Parathyroid adenoma (tissue), 2 donors: Measurements from ENCODE around the gene OBSCN.

ENCODE experiments used
- H2AFZ ChIP-seq: fragments of 300-600 bp; sonication (generic); one replicate; pipeline ENCODE4 v1.7.0; 2017; ENCODE audit warnings: antibody characterized with exemption, mild to moderate bottlenecking
- H3K27ac ChIP-seq: fragments of 300-600 bp; sonication (generic); one replicate; pipeline ENCODE4 v1.7.0; 2017
- H3K27me3 ChIP-seq: fragments of 300-600 bp; sonication (generic); one replicate; pipeline ENCODE4 v1.7.0; 2017; ENCODE audit warnings: low read length; ENCODE audit not compliant: control insufficient read depth, insufficient read depth
- H3K36me3 ChIP-seq: fragments of 300-600 bp; sonication (generic); one replicate; pipeline ENCODE4 v1.7.0; 2017; ENCODE audit warnings: low read length; ENCODE audit not compliant: control insufficient read depth, insufficient read depth
- H3K4me1 ChIP-seq: fragments of 300-600 bp; sonication (generic); one replicate; pipeline ENCODE4 v1.7.0; 2017; ENCODE audit warnings: control low read depth
- H3K4me2 ChIP-seq: fragments of 300-600 bp; sonication (generic); one replicate; pipeline ENCODE4 v1.7.0; 2017; ENCODE audit warnings: low read length
- H3K4me3 ChIP-seq: fragments of 300-600 bp; sonication (generic); one replicate; pipeline ENCODE4 v1.7.0; 2017; ENCODE audit warnings: low read depth, low read length
- H3K79me2 ChIP-seq: fragments of 300-600 bp; sonication (generic); one replicate; pipeline ENCODE4 v1.7.0; 2017; ENCODE audit warnings: control low read depth
- H3K9ac ChIP-seq: fragments of 300-600 bp; sonication (generic); one replicate; pipeline ENCODE4 v1.7.0; 2017; ENCODE audit warnings: mild to moderate bottlenecking
- H3K9me3 ChIP-seq: fragments of 300-600 bp; sonication (generic); one replicate; pipeline ENCODE4 v1.7.0; 2017; ENCODE audit warnings: low read length; ENCODE audit not compliant: control insufficient read depth
- CTCF ChIP-seq: fragments of 300-600 bp; sonication (generic); IDR thresholded peaks from one replicate; pipeline ENCODE4 v1.7.0; 2017; ENCODE audit warnings: antibody characterized with exemption, mild to moderate bottlenecking
- donor health status: primary hyperparathyroidism.

The OBSCN gene

DNA sequence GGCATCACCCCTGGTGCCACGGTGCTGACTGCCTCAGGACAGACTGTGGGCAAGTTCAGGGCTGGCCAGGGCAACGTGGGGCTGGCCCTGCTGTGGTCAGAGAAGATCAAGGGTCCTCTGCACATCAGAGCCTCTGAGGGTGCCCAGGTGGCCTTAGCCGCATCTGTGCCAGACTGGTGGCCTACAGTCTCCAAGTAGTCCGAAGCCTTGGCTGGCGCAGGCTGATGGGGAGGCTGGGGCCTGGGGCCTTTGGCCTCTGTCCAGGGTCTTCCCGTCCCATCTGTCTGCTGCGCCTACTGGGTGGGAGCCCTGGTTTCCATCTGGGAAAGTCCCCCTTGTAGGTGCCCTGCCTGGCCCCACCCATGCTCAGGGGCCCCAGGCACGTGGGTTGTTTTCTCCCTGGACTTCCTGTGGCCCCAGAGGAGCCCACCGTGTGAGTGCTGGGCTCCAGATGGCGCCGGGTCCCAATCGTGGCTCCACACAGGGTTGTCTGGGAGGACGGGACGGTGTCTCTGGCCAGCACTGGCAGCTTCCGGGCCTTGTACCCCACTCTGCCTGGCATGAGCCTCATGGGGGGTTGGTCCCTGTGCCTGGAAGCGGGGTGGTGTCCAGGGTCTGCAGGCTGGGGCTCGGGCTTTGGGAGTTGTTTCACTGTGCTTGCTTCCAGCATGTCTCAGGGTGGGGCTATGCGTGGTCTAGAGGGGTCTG is 32.4 kb upstream of the OBSCN start:
- Histone ChIP-seq H3K27me3 (no peaks in the 10 kb centered on the region), H3K79me2 (no peaks in the 10 kb centered on the region), H3K9me3 (no peaks in the 10 kb centered on the region), H3K27ac (no peak overlapping the region), H3K4me1 (peaks cover 3% of the 10 kb centered on the region), H3K4me2 (no peak overlapping the region), H3K4me3 (no peak overlapping the region), H3K9ac (no peak overlapping the region), H3K36me3 (no peaks in the 10 kb centered on the region), H2AFZ (no peak overlapping the region)
- no peak for TF ChIP-seq CTCF

DNA sequence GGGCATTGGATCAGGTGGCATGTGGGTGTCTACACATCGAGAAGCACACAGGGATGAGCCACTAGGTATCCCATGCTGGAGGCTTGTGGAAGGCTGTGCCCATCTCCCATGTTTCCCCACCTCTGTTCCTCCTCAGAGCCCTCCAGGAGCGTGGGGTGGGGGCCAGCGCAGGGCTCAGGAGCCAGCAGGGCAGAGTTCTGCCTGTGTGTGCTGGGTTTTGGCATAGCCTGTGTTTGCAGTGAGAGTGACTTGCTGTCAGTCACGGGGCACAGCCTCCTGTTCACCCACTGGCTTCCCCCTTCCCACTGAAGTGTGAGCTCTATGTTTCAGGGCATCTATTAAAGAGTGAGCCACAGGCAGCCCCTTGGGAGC is 31.8 kb upstream of the OBSCN start:
- Histone ChIP-seq H3K4me1 (peaks cover 3% of the 10 kb centered on the region), H2AFZ (no peak overlapping the region), H3K27me3 (no peaks in the 10 kb centered on the region), H3K9ac (no peak overlapping the region), H3K9me3 (no peaks in the 10 kb centered on the region), H3K27ac (no peak overlapping the region), H3K36me3 (no peaks in the 10 kb centered on the region), H3K4me2 (no peak overlapping the region), H3K4me3 (no peak overlapping the region), H3K79me2 (no peaks in the 10 kb centered on the region)
- TF ChIP-seq CTCF = no peak

GRCh38 chr1:228176461-228177182 is 31.2 kb upstream of the OBSCN start:
- no peak overlapping the region for H3K9ac ChIP-seq
- H2AFZ ChIP-seq = no peak overlapping the region
- H3K36me3 ChIP-seq = no peaks in the 10 kb centered on the region
- H3K9me3 ChIP-seq = no peaks in the 10 kb centered on the region
- H3K4me3 ChIP-seq = no peak overlapping the region
- H3K4me1 ChIP-seq = peaks cover 3% of the 10 kb centered on the region
- no peak overlapping the region for H3K27ac ChIP-seq
- H3K4me2 ChIP-seq = no peak overlapping the region
- H3K79me2 ChIP-seq = no peaks in the 10 kb centered on the region
- no peaks in the 10 kb centered on the region for H3K27me3 ChIP-seq
- TF ChIP-seq CTCF = no peak

DNA sequence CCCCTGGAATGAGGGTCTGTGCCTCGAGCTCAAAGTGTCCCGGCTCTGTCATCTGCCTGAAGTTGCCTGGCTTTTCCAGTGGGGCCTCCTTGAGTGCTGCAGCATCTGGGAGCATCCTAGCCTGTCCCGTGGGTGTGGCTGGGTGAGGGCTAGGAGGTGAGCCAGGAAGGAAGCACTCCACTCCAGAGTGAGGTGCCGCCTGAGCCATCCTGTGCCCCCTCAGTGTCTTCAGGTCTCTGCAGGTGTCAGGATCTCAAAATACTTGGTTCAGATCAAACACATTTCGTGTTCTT is 30.7 kb upstream of the OBSCN start:
- Histone ChIP-seq H3K36me3 (no peaks in the 10 kb centered on the region), H3K9ac (no peak overlapping the region), H3K79me2 (no peaks in the 10 kb centered on the region), H3K9me3 (no peaks in the 10 kb centered on the region), H3K4me3 (no peak overlapping the region), H3K4me2 (no peak overlapping the region), H2AFZ (no peak overlapping the region), H3K27ac (no peak overlapping the region), H3K4me1 (peaks cover 3% of the 10 kb centered on the region), H3K27me3 (no peaks in the 10 kb centered on the region)
- no peak for TF ChIP-seq CTCF
